Hepatocyte (in vitro differentiated cells): ENCODE data around the gene YPEL4. TPM values are rescaled to one million over a fixed set of nuclear protein-coding genes. Genes with fewer than 3 reads are reported as not detected.

Experiments
- DNase-seq: peaks from one replicate; pipeline ENCODE4 v3.0.0-alpha.2; 2016; ENCODE audit warnings: low spot score
- H2AFZ ChIP-seq: fragments of 200-600 bp; sonication (generic); 2 replicates; pipeline ENCODE4 v1.6.0; 2016; ENCODE audit warnings: antibody characterized with exemption, mild to moderate bottlenecking
- H3K27ac ChIP-seq: fragments of 200-600 bp; sonication (generic); 2 replicates; pipeline ENCODE4 v1.5.1; 2016; ENCODE audit warnings: mild to moderate bottlenecking
- H3K27me3 ChIP-seq: fragments of 200-600 bp; sonication (generic); 2 replicates; pipeline ENCODE4 v1.6.1; 2016
- H3K36me3 ChIP-seq: fragments of 200-600 bp; sonication (generic); replicated peaks from 2 replicates; pipeline ENCODE4 v1.5.1; 2016; ENCODE audit warnings: low read depth; ENCODE audit not compliant: insufficient read depth
- H3K4me1 ChIP-seq: fragments of 200-600 bp; sonication (generic); 2 replicates; pipeline ENCODE4 v1.5.1; 2016; ENCODE audit warnings: mild to moderate bottlenecking, moderate library complexity; ENCODE audit not compliant: insufficient read depth
- H3K4me2 ChIP-seq: fragments of 200-600 bp; sonication (generic); 2 replicates; pipeline ENCODE4 v1.6.0; 2016
- H3K4me3 ChIP-seq: fragments of 200-600 bp; sonication (generic); 2 replicates; pipeline ENCODE4 v1.5.1; 2016; ENCODE audit warnings: mild to moderate bottlenecking
- H3K79me2 ChIP-seq: fragments of 200-600 bp; sonication (generic); 2 replicates; pipeline ENCODE4 v1.6.0; 2017; ENCODE audit warnings: mild to moderate bottlenecking
- H3K9me2 ChIP-seq: fragments of 200-600 bp; sonication (generic); replicated peaks from 2 replicates; pipeline ENCODE4 v1.6.0; 2017; ENCODE audit warnings: mild to moderate bottlenecking; ENCODE audit not compliant: insufficient read depth
- H3K9me3 ChIP-seq: fragments of 200-600 bp; sonication (generic); 2 replicates; pipeline ENCODE4 v1.5.1; 2016; ENCODE audit warnings: low read depth, mild to moderate bottlenecking
- H4K20me1 ChIP-seq: fragments of 200-600 bp; sonication (generic); 2 replicates; pipeline ENCODE4 v1.6.0; 2016; ENCODE audit warnings: mild to moderate bottlenecking; ENCODE audit not compliant: insufficient read depth, poor library complexity, severe bottlenecking
- EZH2 ChIP-seq: fragments of 200-600 bp; sonication (generic); IDR thresholded peaks from 2 replicates; pipeline ENCODE4 v1.6.1; 2016; ENCODE audit warnings: antibody characterized with exemption, mild to moderate bottlenecking, borderline replicate concordance
- EZH2phosphoT487 ChIP-seq: fragments of 200-600 bp; sonication (generic); IDR thresholded peaks from one replicate; pipeline ENCODE4 v1.6.1; 2018; ENCODE audit warnings: antibody characterized with exemption, mild to moderate bottlenecking, low read depth, moderate library complexity; ENCODE audit not compliant: unreplicated experiment, severe bottlenecking
- WGBS: methylation state at CpG from one replicate; pipeline ENCODE4 v1.1.6; 2016; ENCODE audit warnings: low lambda C conversion rate; ENCODE audit errors: missing lambda C conversion rate; 5-methylcytosine and 5-hydroxymethylcytosine counted together
- polyA plus RNA-seq: library from polyadenylated mRNA; unstranded; fragments of >200 nt; fragmentation: Nextera tagmentation; extraction: Ambion mirVana; gene quantifications from 2 replicates; pipeline ENCODE4 v1.2.1, GENCODE V29; 2016
- total RNA-seq: library from RNA; depleted of rRNA; stranded (reverse); fragments of >200 nt; gene quantifications from 2 replicates; pipeline ENCODE4 v1.2.3, GENCODE V29; 2014
- TF ChIP-seq, protein P1 (sequence below): fragments of 200-600 bp; sonication (generic); IDR thresholded peaks from 2 replicates; pipeline ENCODE4 v1.5.1; 2016; ENCODE audit warnings: antibody characterized with exemption, mild to moderate bottlenecking; ENCODE audit not compliant: poor library complexity

The YPEL4 gene
- total and polyA plus RNA-seq, 2 experiments from 2014 or later, result 0.90 to 3.9 TPM

DNA sequence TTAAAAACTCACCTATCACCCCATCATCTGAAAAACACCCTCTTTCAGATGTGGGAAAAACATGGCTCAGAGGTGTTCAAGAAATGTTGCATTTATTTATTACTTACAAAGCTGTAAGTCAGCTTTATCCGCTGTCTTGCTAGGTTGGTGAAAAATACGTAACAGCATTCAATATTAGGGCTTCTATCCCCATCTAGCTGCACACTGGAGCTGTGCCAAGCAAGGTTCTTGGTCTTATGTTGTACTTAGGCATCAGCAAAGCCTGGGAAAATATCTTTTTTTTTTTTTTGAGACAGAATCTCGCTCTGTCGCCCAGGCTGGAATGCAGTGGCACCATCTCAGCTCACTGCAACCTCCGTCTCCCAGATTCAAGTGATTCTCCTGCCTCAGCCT, 44.7 kb downstream of the YPEL4 start:
- no peaks in the 10 kb centered on the region for H3K27me3 ChIP-seq
- H2AFZ ChIP-seq, result no peak overlapping the region
- TF ChIP-seq EZH2 (no peak), EZH2phosphoT487 (no peak)
- TF ChIP-seq, protein P1, sequence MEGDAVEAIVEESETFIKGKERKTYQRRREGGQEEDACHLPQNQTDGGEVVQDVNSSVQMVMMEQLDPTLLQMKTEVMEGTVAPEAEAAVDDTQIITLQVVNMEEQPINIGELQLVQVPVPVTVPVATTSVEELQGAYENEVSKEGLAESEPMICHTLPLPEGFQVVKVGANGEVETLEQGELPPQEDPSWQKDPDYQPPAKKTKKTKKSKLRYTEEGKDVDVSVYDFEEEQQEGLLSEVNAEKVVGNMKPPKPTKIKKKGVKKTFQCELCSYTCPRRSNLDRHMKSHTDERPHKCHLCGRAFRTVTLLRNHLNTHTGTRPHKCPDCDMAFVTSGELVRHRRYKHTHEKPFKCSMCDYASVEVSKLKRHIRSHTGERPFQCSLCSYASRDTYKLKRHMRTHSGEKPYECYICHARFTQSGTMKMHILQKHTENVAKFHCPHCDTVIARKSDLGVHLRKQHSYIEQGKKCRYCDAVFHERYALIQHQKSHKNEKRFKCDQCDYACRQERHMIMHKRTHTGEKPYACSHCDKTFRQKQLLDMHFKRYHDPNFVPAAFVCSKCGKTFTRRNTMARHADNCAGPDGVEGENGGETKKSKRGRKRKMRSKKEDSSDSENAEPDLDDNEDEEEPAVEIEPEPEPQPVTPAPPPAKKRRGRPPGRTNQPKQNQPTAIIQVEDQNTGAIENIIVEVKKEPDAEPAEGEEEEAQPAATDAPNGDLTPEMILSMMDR, result no peak
- H3K9me3 ChIP-seq, result no peaks in the 10 kb centered on the region
- no peaks in the 10 kb centered on the region for H3K79me2 ChIP-seq
- WGBS, result 92% methylated on average over 4 of the region's 5 CpGs
- H3K4me2 ChIP-seq, result no peak overlapping the region
- no peaks in the 10 kb centered on the region for H3K4me1 ChIP-seq
- H3K9me2 ChIP-seq, result no peaks in the 10 kb centered on the region
- no peaks in the 10 kb centered on the region for H3K36me3 ChIP-seq
- H4K20me1 ChIP-seq, result no peaks in the 10 kb centered on the region
- no peak overlapping the region for H3K4me3 ChIP-seq
- H3K27ac ChIP-seq, result no peak overlapping the region
- DNase-seq, result no peak

DNA sequence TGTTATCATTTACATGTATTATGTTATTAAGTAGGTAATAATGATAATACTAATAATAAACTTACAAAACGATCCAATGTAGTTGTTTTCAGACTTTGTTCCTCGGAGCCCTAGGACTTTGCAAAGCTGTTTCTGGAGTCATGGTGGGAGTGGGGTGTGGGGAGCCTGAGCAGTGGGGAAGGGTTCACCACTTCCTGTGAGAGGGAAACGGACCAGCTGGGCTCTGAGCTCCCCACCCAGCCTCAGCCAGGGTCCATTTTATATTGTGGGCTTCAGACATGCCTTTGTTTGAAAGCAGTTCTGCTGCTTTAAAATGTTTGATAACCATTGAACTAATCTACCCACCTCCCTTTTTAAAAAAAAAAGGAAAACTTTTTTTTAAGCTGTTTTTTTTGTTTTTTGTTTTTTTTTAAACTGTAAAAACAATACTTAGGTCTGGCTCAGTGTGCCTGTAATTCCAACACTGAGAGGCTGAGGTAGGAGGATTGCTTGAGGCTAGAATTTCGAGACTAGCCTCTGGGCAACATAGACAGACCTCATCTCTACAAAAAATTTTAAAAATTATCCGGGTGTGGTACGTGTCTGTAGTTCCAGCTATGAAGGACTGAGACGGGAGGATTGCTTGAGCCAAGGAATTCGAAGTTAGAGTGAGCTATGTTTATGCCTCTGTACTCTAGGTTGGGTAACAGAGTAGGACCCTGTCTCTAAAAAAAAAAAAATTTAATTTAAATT, 45.2 kb downstream of the YPEL4 start:
- H3K4me1 ChIP-seq, result peaks cover 1% of the 10 kb centered on the region
- H3K27ac ChIP-seq, result no peak overlapping the region
- no peak overlapping the region for H2AFZ ChIP-seq
- no peaks in the 10 kb centered on the region for H3K36me3 ChIP-seq
- no peak overlapping the region for H3K4me2 ChIP-seq
- no peak for DNase-seq
- TF ChIP-seq EZH2 (no peak), EZH2phosphoT487 (no peak)
- TF ChIP-seq, protein P1, result no peak
- WGBS, result 72% methylated on average over 8 of the region's 8 CpGs
- H3K9me2 ChIP-seq, result no peaks in the 10 kb centered on the region
- H3K79me2 ChIP-seq, result no peaks in the 10 kb centered on the region
- no peaks in the 10 kb centered on the region for H3K9me3 ChIP-seq
- no peaks in the 10 kb centered on the region for H4K20me1 ChIP-seq
- no peak overlapping the region for H3K4me3 ChIP-seq
- no peaks in the 10 kb centered on the region for H3K27me3 ChIP-seq

DNA sequence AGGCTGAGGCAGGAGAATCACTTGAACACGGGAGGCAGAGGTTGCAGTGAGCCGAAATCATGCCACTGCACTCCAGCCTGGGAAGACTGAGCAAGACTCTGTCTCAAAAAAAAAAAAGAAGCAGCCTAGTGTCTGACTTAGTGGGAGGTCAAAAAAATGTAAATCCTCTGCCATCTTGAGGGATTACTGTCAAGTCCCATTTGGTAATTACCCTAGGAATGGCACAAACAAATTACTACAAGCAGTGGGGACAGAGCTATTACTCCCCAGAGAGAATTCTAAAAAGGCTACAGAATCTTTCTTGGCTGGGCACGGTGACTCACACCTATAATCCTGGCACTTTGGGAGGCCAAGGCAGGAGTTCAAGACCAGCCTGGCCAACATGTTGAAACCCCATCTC, 48.4 kb downstream of the YPEL4 start:
- Histone ChIP-seq H3K27ac (no peak overlapping the region), H3K9me3 (no peaks in the 10 kb centered on the region), H3K4me3 (no peak overlapping the region), H3K4me2 (no peak overlapping the region), H3K9me2 (no peaks in the 10 kb centered on the region), H4K20me1 (no peaks in the 10 kb centered on the region), H3K36me3 (no peaks in the 10 kb centered on the region), H3K4me1 (peaks cover 13% of the 10 kb centered on the region), H3K79me2 (no peaks in the 10 kb centered on the region), H3K27me3 (no peaks in the 10 kb centered on the region), H2AFZ (no peak overlapping the region)
- WGBS, result 90% methylated on average over 3 of the region's 3 CpGs
- DNase-seq, result no peak
- TF ChIP-seq, protein P1, result no peak
- TF ChIP-seq EZH2 (no peak), EZH2phosphoT487 (no peak)
